ENCODE results near the gene NIM1K. TPM values are rescaled to one million over a fixed set of nuclear protein-coding genes. Genes with fewer than 3 reads are reported as not detected.
"Not testable (repeated sequence)": the region's sequence is repeated elsewhere in the genome, so short reads cannot be mapped to it uniquely, and the experiment has no call there.

The NIM1K gene
- total RNA-seq, 1 experiment from 2014 or later, result 0.41 TPM

DNA sequence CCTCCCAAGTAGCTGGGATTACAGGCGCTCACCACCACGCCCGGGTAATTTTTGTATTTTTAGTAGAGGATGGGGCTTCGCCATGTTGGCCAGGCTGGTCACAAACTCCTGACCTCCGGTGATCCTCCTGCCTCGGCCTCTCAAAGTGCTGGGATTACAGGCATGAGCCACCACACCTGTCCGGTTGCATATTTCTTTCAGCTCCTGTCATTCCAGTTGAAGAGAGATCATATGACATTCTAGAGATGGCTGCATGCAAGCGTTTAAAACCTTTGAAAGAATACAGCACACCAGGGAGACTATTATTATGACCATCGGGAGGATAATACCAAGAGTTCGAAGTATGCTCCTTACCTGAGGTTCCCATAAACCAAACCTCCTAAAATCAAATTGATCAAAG, 9.6 kb upstream of the NIM1K start:
- in situ Hi-C loops (cut with HindIII; ENCODE audit: low sequenced_read_pairs), result no loop called here

DNA sequence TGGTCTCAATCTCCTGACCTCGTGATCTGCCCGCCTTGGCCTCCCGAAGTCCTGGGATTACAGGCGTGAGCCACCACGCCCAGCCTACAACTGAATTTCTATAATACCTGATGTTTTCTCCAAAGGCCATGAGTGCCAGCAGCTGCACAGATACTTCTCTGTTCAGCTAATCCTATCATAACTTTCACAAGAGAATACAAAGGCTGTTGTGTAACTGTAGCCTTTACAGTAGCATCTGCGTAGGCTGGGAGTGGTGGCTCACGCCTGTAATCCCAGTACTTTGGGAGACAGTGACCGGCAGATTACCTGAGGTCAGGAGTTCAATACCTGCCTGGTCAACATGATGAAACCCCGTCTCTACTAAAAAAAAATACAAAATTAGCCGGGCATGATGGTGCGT, 8.9 kb upstream of the NIM1K start:
- in situ Hi-C loops (cut with HindIII; ENCODE audit: low sequenced_read_pairs); DNase-seq (ENCODE audit: low spot score): not testable (repeated sequence)

More for the DNA sequence above, 9.6 kb upstream of the NIM1K start:
- no peak for DNase-seq (ENCODE audit: low spot score)

DNA sequence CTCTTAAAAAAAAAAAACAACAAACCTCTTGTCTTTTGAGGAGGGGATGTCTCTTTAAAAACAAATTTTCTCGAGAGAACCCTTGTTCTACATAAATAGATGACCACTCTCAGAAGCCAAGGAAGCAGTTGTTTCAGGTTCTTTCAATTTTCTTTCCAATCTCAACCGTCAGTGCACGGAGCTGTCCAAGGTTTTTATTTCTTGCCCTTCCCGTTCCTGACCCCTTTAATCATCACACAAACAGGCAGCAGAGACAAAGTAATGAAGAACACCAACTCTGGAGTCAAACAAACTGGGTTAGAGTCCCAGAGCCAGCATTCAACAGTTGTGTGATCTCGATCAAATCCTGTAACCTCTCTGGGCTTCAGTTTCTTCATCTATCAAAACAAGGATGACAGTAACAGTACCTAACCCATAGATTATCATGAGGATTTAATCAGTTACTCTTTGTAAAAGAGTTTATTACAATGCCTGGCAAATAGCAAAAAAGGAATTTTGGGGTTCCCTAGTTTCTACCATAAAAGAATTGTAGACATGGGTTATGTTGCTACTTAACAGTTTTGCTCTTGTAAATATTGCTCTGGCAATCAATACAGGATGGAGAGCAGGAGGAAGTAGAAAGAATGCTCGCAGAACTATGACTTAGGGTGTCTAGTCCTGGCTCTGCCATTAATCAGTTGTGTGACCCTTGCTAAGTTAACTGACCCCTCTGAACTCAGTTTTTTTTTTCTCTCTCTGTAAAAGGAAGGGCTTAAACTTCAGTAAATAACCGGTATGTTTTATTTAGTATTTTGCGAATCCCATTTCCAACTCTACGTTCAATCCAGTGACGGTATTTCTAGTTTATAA, 1.0 kb upstream of the NIM1K start:
- DNase-seq (ENCODE audit: low spot score), result peak; percentile 34
- in situ Hi-C loops (cut with HindIII; ENCODE audit: low sequenced_read_pairs), result no loop called here

DNA sequence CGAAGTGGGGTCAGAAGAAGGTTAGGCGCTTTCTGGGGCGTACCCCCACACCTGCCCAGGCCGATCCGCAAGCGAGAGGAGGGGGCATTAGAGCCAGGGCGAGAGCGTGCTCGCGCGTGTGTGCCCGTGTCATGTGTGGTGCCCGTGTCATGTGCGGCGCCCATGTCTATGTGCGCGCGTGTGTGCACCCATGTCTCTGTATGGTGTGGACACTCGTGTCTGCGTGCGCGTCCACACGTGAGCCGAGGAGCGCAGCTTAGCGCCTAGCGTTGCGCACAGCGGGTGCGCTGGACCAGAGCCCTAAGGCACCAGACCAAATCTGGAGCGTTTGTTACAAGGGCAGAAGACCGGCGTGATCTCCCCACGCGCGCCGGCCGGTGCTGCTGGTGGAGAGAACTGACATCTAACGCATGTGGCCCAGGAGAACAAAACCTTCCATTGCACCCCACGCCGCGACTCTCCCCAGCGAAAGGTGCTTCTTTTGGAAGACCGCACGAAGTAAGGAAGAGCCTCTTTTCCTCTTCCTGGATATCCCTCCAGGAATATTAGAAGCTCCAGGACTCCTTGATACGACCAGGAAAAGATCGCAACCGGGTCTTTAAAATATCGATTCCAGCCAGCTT, 644 bp downstream of the NIM1K start:
- in situ Hi-C loops (cut with HindIII; ENCODE audit: low sequenced_read_pairs), result no loop called here
- DNase-seq (ENCODE audit: low spot score), result peak; percentile 57

DNA sequence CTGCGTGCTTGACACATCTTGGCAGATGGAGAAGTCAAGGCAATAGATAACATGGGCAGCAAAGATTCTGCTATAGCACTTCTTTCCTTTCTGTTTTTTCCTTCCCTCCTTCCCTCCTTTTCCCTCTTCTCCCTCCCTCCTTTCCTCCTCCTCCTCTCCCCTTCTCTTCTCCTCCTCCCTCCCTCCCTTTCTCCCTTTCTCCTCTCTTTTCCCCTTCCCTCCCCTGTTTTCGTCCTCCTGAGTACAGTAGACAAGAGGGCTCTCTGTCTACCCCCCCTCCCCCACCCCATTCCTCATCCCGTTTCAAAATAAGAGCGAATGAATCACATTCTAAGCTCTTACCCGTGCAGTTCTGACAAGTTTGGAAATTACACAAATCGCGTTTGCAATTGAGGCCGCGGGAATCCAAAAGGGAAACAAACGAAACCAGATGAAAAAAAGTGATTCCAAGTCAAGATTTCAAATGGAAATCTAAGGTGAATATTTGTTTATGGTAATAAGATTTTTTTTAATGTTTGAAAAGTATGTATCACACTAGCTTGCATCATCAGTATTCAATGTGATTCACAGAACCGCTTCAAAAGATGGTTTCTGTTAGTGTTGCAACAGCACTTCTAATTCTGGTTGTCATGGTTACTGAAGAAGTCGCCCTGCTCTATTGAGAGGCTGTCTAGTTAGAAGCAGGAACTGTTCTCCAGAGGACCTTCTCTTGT, 1.3 kb downstream of the NIM1K start:
- in situ Hi-C loops (cut with HindIII; ENCODE audit: low sequenced_read_pairs), result no loop called here
- peak; percentile 81 for DNase-seq (ENCODE audit: low spot score)

DNA sequence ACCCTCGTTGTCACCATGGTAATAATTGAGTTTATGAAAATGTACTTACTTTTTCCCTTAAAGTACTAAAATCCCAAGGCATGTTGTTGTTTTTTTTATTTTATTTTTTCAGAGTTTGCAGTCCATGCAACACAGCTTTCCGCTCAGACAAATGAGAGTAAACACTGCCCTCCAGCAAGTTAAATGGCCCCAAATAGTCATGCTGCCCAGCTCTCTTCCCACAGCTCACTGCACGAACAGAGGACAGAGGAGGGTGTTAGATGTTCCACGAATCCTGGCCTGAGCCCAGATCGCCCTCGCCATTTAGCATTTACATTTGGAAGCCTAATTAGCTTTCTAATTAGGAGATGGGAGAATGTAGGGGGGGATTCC, 1.9 kb downstream of the NIM1K start:
- in situ Hi-C loops (cut with HindIII; ENCODE audit: low sequenced_read_pairs), result no loop called here
- no peak for DNase-seq (ENCODE audit: low spot score)

DNA sequence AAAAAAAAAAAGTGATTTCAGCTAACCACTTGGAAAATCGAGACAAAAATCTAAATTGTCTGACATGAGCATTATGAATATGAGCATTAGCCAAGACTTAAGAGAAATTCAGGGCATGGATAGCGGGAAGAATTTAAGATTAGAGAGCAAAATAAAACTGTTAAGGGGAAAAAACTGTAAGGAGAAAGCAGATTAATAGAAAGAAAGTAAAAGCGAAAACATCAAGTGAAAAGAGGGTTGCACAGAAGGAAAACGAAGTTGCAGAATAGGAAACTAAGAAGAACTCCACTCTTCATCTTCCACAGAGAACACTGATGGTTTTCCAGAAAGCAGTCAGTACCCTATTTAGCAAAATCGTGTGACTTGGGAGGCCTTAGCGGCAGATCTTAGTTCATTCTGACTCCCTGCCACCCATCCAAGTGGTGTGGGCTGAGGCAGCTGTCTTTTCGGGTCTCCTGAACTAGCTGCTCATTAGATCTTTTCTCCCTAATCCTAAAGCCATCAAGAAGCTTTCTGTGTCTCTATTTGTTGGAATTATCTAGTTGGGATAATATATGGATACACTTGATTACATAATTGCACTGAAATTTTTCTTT, 3.7 kb downstream of the NIM1K start:
- in situ Hi-C loops (cut with HindIII; ENCODE audit: low sequenced_read_pairs), result no loop called here
- no peak for DNase-seq (ENCODE audit: low spot score)

DNA sequence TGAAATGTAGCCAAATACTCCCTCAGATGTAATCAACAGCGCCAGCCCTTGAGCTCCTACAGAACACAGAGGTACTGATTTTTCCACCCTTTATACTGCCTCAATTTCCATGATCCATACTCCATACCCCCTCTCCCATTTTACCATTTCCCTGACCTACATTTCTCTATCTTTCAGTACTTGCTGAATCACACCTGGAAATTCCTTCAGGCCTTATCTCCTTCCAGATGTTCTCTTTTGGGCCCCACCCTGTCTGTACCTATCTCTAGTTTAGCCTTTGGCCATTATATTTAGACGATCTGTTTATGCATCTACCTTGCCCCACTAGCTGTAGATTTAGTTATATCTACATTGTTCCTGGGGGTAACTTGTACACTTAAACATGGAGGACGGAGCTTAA, 5.5 kb downstream of the NIM1K start:
- in situ Hi-C loops (cut with HindIII; ENCODE audit: low sequenced_read_pairs), result no loop called here
- DNase-seq (ENCODE audit: low spot score), result no peak

DNA sequence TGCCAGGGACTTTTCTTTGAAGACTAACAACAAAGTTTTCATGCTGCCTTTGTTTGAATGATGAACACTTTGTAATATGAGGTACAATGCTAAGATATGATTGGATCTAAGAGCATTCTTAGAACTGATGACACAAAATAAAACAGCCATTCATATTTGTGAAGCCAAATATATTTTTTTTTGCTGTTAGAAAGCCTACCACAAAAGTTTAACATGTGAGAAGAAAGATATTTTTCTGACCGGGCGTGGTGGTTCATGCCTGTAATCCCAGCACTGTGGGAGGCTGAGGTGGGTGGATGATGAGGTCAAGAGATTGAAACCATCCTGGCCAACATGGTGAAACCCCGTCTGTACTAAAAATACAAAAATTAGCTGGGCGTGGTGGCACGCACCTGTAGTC, 9.4 kb downstream of the NIM1K start:
- in situ Hi-C loops (cut with HindIII; ENCODE audit: low sequenced_read_pairs), result not testable (repeated sequence)

DNA sequence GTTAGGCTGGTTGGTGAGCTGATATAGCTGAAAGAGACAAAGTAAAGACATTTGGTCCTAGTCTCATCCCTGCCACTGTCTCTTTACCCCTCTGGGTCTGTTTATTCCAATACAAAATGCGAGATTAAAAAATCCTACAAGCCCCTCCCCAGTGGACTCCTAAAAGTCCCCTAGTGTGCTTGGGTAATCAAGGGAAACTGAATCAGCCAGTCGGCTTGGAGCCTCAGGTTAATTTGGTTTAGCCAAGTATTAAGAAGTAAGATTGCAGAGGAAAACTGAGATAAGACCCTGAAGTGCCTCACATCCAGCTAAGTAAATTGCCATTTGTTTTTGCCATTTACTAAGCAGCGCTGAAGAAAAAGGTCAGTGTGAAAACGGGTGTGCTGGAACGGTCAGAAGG, 10.4 kb downstream of the NIM1K start:
- no peak for DNase-seq (ENCODE audit: low spot score)
- in situ Hi-C loops (cut with HindIII; ENCODE audit: low sequenced_read_pairs), result no loop called here

More for the DNA sequence above, 9.4 kb downstream of the NIM1K start:
- not testable (repeated sequence) for DNase-seq (ENCODE audit: low spot score)

DNA sequence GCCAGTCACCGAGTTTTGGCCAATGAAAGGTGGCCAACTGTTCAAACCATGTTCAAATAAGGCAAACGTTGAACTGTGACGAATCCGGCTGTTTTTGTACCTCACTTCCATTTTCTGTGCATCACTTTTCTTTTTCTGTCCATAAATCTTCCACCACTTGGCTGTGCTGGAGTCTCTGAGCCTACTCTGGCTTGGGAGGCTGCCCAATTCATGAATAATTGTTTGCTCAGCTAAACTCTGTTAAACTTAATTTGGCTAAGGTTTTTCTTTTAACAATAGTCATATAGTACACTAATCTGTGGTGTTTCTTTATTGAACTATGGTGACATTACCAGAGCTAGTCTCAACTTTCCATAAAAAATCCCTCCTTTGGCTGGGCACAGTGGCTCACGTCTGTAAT, 11.3 kb downstream of the NIM1K start:
- no peak for DNase-seq (ENCODE audit: low spot score)
- in situ Hi-C loops (cut with HindIII; ENCODE audit: low sequenced_read_pairs), result no loop called here

DNA sequence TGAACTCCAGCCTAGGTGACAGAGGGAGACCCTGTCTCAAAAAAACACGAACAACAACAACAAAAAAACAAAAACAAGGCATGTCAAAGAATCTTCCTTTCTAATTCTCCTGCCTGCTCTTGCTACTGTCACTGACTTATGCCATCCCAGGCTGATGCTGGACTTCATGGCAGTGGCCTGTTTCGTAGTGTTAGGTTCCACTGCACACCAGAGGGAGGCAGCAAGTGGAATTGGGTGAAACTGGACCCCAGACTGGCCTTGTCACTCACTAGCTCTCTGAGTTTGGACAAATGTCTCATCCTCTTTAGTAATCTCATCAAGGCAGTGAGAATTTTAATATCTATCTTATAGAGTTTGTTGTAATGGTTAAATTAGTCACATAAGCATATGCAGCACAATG, 12.9 kb downstream of the NIM1K start:
- DNase-seq (ENCODE audit: low spot score), result no peak
- in situ Hi-C loops (cut with HindIII; ENCODE audit: low sequenced_read_pairs), result no loop called here

DNA sequence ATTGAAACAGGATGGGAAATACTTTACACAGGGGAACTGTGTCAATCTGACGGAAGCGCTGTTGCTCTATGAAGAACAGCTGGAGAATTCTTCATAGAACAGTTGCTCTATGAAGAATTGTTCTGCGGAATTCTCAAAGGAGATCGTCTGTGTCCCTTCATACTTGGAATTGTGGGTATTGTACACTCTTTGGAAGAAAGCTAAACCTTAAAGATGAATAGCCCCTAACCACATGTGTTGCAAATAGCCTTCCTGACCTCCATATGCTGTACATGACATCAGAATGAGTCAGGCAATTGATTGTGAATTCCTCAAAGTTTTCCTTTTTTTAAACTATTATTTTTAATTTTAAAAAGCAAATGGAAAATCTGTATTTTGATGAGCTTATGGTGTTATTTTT, 15.6 kb downstream of the NIM1K start:
- no peak for DNase-seq (ENCODE audit: low spot score)
- in situ Hi-C loops (cut with HindIII; ENCODE audit: low sequenced_read_pairs), result no loop called here

DNA sequence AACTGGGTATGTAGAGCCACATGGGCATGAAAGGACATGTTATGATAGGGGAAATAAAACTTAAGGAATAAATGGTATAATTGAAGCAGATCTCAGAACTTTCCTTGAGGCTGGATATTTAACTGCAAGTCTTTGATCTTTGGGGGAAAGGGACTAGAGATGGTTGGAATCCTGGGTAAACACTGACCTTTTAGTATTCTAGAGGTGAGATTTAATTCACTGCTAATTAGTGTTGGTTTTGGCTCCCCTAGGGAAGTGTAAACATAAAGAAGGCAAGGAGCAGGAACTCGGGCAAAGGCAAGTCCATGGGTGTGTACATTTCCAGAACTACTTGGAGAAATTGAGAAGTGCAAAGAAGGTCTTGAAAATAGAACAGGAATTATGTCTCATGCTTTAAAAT, 16.6 kb downstream of the NIM1K start:
- in situ Hi-C loops (cut with HindIII; ENCODE audit: low sequenced_read_pairs), result no loop called here
- no peak for DNase-seq (ENCODE audit: low spot score)

DNA sequence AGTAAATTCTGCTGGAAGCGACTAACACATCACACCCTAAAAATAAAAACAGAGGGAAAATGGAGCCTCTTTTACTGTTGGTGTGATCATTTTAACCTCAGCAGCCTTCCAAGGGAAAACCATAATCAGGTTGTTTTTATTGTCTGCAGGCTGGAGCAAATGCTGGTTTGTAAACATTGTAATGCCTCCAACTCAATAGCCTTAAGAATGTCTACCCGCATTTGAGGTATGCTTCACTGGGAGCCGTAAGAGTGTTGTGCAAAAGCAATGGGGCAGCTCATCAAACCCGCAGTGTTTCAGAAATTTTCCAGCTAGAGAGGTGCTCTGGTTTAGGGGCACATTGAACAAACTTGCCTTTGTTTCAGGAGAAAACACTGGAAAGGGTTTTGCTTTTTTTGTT, 17.0 kb downstream of the NIM1K start:
- no peak for DNase-seq (ENCODE audit: low spot score)
- in situ Hi-C loops (cut with HindIII; ENCODE audit: low sequenced_read_pairs), result no loop called here

DNA sequence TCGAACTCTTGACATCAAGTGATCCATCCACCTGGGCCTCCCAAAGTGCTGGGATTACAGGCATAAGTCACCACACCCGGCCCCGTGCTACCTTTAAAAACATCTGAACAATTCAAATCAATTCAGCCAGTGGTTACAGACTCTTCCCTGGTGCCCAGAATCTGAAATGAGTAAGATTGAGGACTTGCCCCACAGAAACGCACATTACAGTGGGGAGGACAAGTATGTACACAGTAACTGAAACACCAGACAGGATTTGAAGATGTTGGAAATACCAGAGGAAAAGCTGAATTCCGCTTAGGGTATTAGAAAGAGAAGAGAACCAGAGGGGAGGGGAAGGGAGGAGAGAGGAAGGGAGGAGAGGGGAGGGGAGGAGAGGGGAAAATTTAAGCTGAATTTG, 17.8 kb downstream of the NIM1K start:
- DNase-seq (ENCODE audit: low spot score), result no peak
- in situ Hi-C loops (cut with HindIII; ENCODE audit: low sequenced_read_pairs), result no loop called here

DNA sequence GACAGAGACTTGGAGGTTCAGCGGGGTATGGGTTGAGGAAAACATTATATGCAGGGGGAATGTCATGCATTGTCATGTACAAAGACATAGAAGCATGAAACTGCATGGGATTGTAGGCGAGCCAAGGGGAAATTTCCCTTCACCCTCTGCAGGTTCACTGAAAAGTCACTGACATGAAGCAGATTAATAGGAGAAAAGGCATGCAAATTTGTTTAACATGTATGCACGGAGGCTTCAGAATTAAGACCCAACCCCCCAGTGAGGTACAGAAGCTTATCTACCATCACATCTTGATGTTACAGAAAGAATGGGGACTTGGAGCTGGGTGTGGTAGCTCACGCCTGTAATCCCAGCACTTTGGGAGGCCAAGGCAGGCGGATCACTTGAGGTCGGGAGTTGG, 18.5 kb downstream of the NIM1K start:
- DNase-seq (ENCODE audit: low spot score), result no peak
- in situ Hi-C loops (cut with HindIII; ENCODE audit: low sequenced_read_pairs), result no loop called here

DNA sequence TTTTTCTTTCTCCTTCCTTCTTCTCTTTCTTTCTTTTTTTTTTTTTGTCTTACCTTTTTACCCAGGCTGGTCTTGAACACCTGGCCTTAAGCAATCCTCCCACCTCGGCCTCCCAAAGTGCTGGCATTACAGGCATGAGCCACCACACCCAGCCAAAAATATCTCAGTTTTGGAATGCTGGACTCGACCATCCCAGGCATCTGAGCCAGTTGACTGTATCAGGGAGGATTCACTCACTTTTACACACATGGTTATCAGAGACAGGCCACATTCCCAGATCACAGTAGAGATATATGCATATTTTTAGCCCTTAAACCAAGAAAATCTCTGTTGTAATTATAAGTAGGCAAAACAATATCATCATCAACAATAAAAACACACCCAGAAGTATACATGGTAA, 21.9 kb downstream of the NIM1K start:
- in situ Hi-C loops (cut with HindIII; ENCODE audit: low sequenced_read_pairs), result no loop called here
- DNase-seq (ENCODE audit: low spot score), result no peak

DNA sequence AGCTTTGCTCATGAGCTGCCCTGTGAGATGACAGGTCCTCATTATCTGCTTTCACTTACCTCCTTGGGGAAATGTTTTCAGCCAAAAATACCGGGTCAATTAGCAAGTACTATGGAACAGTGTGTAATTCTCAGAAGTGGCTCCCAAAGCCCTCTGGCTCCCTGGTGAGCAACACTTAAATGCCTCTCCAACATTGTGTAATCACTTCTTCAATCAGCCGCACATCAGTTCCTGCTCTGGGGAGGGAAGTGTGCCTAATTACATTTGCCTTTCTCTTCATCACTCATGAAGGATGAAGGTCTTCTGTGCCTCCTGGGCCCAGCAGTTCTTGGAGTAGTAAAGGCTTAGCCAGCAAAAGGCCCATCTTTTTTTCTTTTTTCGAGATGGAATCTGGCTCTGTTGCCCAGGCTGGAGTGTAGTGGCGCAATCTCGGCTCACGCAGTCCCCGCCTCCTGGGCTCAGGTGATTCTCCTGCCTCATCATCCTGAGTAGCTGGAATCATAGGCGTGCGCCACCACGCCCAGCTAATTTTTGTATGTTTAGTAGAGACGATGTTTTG, 23.1 kb downstream of the NIM1K start:
- in situ Hi-C loops (cut with HindIII; ENCODE audit: low sequenced_read_pairs), result no loop called here
- DNase-seq (ENCODE audit: low spot score), result no peak

DNA sequence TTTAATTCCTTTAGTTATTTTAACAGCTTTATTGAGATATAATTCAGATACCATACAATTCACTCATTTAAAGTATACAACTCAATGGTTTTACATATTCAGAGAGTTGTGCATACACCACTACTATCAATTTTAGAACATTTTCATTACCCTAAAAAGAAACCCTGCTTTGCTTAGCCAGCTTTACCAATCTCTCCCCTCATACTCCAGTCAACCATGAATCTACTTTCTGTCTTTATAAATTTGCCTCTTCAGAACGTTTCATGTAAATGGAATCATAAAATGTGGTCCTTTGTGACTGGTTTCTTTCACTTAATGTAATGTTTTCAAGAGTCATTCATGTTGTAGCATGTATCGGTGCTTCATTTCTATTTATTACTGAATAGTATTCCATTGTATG, 24.9 kb downstream of the NIM1K start:
- no peak for DNase-seq (ENCODE audit: low spot score)
- in situ Hi-C loops (cut with HindIII; ENCODE audit: low sequenced_read_pairs), result no loop called here

All from G401 (cell line).